ENCODE results near the gene IL1RL2.

DNA sequence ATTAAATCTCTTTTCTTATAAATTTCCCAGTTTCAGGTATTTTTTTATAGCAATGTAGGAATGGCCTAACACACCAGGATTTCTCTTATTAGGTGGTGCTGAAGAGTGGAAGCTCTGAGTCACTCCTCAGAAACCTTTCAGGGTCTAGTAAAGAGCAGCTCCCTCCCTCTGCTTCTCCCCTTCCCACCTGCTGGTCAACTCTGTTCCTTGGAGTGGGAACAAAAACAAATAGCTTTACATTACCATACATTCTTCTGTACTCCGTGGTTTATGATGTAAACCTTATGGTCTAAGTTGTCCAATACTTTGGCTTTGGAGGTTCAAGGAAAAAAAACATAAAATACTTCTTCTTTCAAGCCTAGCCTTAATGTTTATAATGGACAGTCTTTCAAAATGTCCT lies 47.0 kb upstream of the IL1RL2 start:
- TF ChIP-seq, protein P1, sequence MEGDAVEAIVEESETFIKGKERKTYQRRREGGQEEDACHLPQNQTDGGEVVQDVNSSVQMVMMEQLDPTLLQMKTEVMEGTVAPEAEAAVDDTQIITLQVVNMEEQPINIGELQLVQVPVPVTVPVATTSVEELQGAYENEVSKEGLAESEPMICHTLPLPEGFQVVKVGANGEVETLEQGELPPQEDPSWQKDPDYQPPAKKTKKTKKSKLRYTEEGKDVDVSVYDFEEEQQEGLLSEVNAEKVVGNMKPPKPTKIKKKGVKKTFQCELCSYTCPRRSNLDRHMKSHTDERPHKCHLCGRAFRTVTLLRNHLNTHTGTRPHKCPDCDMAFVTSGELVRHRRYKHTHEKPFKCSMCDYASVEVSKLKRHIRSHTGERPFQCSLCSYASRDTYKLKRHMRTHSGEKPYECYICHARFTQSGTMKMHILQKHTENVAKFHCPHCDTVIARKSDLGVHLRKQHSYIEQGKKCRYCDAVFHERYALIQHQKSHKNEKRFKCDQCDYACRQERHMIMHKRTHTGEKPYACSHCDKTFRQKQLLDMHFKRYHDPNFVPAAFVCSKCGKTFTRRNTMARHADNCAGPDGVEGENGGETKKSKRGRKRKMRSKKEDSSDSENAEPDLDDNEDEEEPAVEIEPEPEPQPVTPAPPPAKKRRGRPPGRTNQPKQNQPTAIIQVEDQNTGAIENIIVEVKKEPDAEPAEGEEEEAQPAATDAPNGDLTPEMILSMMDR (IDR thresholded peaks at IDR 0.05): no peak
- no peak for TF ChIP-seq POLR2AphosphoS5 (IDR thresholded peaks at IDR 0.05; ENCODE audit: low read depth, low read length)
- TF ChIP-seq, protein P2, sequence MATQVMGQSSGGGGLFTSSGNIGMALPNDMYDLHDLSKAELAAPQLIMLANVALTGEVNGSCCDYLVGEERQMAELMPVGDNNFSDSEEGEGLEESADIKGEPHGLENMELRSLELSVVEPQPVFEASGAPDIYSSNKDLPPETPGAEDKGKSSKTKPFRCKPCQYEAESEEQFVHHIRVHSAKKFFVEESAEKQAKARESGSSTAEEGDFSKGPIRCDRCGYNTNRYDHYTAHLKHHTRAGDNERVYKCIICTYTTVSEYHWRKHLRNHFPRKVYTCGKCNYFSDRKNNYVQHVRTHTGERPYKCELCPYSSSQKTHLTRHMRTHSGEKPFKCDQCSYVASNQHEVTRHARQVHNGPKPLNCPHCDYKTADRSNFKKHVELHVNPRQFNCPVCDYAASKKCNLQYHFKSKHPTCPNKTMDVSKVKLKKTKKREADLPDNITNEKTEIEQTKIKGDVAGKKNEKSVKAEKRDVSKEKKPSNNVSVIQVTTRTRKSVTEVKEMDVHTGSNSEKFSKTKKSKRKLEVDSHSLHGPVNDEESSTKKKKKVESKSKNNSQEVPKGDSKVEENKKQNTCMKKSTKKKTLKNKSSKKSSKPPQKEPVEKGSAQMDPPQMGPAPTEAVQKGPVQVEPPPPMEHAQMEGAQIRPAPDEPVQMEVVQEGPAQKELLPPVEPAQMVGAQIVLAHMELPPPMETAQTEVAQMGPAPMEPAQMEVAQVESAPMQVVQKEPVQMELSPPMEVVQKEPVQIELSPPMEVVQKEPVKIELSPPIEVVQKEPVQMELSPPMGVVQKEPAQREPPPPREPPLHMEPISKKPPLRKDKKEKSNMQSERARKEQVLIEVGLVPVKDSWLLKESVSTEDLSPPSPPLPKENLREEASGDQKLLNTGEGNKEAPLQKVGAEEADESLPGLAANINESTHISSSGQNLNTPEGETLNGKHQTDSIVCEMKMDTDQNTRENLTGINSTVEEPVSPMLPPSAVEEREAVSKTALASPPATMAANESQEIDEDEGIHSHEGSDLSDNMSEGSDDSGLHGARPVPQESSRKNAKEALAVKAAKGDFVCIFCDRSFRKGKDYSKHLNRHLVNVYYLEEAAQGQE (IDR thresholded peaks at IDR 0.05; ENCODE audit: insufficient read depth in 1 of 2, low read depth in 2 of 2, low read length in 1 of 2): no peak
